Lung (tissue), 12 donors: ENCODE results near the gene NAA38. TPM values are rescaled to one million over a fixed set of nuclear protein-coding genes. Genes with fewer than 3 reads are reported as not detected.

ENCODE experiments used
- ATAC-seq: fragments of 200-7000 bp; cut with Tn5 transposase; one replicate; pipeline ENCODE4 v1.9.1; 2020; ENCODE audit warnings: moderate number of reproducible peaks; ENCODE audit not compliant: insufficient read depth, low FRiP score
- DNase-seq, 3 donors: peaks; one replicate each; pipeline ENCODE4 v3.0.0-alpha.2; 2013 to 2017
- H3K27ac ChIP-seq, 2 donors: one replicate each; pipeline ENCODE4 v1.5.1; 2013; ENCODE audit warnings: mild to moderate bottlenecking in 2 of 2, moderate library complexity in 2 of 2, control low read depth in 1 of 2, inconsistent platforms in 1 of 2, low read depth in 1 of 2, low read length in 1 of 2
- H3K27me3 ChIP-seq, 3 donors: one replicate each; pipeline ENCODE4 v1.5.1; 2013; ENCODE audit warnings: low read length in 2 of 3; ENCODE audit not compliant: control insufficient read depth in 3 of 3, insufficient read depth in 3 of 3
- H3K36me3 ChIP-seq, 4 donors: one replicate each; pipeline ENCODE4 v1.5.1; 2013; ENCODE audit warnings: low read length in 4 of 4, mild to moderate bottlenecking in 1 of 4, moderate library complexity in 1 of 4; ENCODE audit not compliant: control insufficient read depth in 4 of 4, insufficient read depth in 4 of 4
- H3K4me1 ChIP-seq, 5 donors: one replicate each; pipeline ENCODE4 v1.5.1; 2013; ENCODE audit warnings: low read length in 5 of 5, mild to moderate bottlenecking in 2 of 5, moderate library complexity in 1 of 5; ENCODE audit not compliant: control insufficient read depth in 5 of 5, insufficient read depth in 5 of 5
- H3K4me3 ChIP-seq: one replicate; pipeline ENCODE4 v1.5.1; 2013; ENCODE audit warnings: mild to moderate bottlenecking, control low read depth, moderate library complexity
- H3K9ac ChIP-seq, 2 donors: one replicate each; pipeline ENCODE4 v1.5.1; 2013; ENCODE audit warnings: low read length in 2 of 2, control low read depth in 1 of 2; ENCODE audit not compliant: insufficient read depth in 1 of 2
- H3K9me3 ChIP-seq, 4 donors: one replicate each; pipeline ENCODE4 v1.5.1; 2013; ENCODE audit warnings: low read length in 3 of 4, mild to moderate bottlenecking in 1 of 4, moderate library complexity in 1 of 4; ENCODE audit not compliant: control insufficient read depth in 4 of 4, insufficient read depth in 3 of 4
- WGBS, 2 donors: extraction: QIAGEN DNeasy Blood & Tissue Kit; methylation state at CpG; one replicate each; pipeline ENCODE4 v1.1.7; 2013; 5-methylcytosine and 5-hydroxymethylcytosine counted together
- polyA plus RNA-seq, 2 donors: library from polyadenylated mRNA; stranded (reverse); fragments of 200-250 nt; gene quantifications; one replicate each; pipeline ENCODE4 v1.2.1, GENCODE V29; 2013
- total RNA-seq, 2 donors: library from RNA; depleted of rRNA in 1 of 2; stranded (reverse); fragments of >200 nt in 1 of 2; gene quantifications; one replicate each; pipeline ENCODE4 v1.2.1, GENCODE V29; 2014 to 2021
- TF ChIP-seq, protein P1 (sequence below): IDR thresholded peaks from 2 replicates; pipeline ENCODE4 v1.5.1; 2012; ENCODE audit warnings: mild to moderate bottlenecking; ENCODE audit errors: control extremely low read depth, extremely low read depth
- donor health status: control.
- donor health status: control.
- donor health status: Bipolar disorder and iron deficiency.
- donor health status: healthy.
- donor health status: DM: yes; HTN: yes; CAD: no.

NAA38 gene
- total and polyA plus RNA-seq, 4 donors = 58.2 to 239 (median 102) TPM

DNA sequence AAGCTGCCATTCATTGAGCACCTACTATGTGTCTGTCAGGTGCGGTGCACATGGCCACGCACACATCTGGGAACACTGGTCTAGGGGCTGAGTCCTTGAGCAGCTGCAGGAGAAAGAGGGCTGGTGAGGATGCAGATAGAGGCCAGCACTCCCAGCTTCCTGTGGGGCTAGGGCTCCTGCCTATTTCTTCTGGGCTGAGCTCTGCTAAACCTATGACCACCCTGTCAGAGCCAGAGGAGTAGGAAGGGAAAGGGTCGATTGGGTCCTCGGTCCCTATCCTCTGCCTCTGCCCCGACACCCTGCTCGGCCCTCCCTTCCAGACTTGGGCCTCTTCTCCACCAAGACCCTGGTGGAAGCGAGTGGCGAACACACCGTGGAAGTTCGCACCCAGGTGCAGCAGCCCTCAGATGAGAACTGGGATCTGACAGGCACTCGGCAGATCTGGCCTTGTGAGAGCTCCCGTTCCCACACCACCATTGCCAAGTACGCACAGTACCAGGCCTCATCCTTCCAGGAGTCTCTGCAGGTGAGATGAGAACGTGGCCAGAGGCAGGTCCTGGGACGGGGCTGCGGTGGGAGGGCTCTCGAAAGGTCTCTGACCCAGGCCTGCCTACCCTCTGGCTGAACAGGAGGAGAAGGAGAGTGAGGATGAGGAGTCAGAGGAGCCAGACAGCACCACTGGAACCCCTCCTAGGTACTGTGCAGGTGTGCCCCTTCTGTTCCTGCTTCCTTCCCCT, 6.5 kb downstream of the NAA38 start:
- TF ChIP-seq, protein P1, sequence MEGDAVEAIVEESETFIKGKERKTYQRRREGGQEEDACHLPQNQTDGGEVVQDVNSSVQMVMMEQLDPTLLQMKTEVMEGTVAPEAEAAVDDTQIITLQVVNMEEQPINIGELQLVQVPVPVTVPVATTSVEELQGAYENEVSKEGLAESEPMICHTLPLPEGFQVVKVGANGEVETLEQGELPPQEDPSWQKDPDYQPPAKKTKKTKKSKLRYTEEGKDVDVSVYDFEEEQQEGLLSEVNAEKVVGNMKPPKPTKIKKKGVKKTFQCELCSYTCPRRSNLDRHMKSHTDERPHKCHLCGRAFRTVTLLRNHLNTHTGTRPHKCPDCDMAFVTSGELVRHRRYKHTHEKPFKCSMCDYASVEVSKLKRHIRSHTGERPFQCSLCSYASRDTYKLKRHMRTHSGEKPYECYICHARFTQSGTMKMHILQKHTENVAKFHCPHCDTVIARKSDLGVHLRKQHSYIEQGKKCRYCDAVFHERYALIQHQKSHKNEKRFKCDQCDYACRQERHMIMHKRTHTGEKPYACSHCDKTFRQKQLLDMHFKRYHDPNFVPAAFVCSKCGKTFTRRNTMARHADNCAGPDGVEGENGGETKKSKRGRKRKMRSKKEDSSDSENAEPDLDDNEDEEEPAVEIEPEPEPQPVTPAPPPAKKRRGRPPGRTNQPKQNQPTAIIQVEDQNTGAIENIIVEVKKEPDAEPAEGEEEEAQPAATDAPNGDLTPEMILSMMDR = no peak
- no peak overlapping the region for H3K9ac ChIP-seq
- no peak overlapping the region for H3K27ac ChIP-seq
- ATAC-seq = no peak
- peaks cover 0 to 12% (median 0%) of the 10 kb centered on the region in 5 donors for H3K4me1 ChIP-seq
- H3K9me3 ChIP-seq = no peaks in the 10 kb centered on the region
- no peaks in the 10 kb centered on the region for H3K27me3 ChIP-seq
- H3K4me3 ChIP-seq = no peak overlapping the region
- H3K36me3 ChIP-seq = peaks cover 8 to 69% (median 32%) of the 10 kb centered on the region in 4 donors
- WGBS, 2 donors = 90 to 93% methylated on average over 17 of the region's 17 CpGs
- no peak for DNase-seq

GRCh38 chr17:7849751-7850504, 7.4 kb downstream of the NAA38 start:
- H3K27me3 ChIP-seq = no peaks in the 10 kb centered on the region
- H3K9ac ChIP-seq = no peak overlapping the region
- H3K4me3 ChIP-seq = no peak overlapping the region
- no peaks in the 10 kb centered on the region for H3K9me3 ChIP-seq
- DNase-seq (no peak), ATAC-seq (no peak)
- peaks cover 8 to 73% (median 37%) of the 10 kb centered on the region in 4 donors for H3K36me3 ChIP-seq
- TF ChIP-seq, protein P1 = no peak
- peaks cover 0 to 7% (median 4%) of the 10 kb centered on the region in 5 donors for H3K4me1 ChIP-seq
- H3K27ac ChIP-seq = no peak overlapping the region
- 85 to 90% methylated on average over 12 of the region's 12 CpGs for WGBS, 2 donors

- Histone ChIP-seq H3K9me3 (no peaks in the 10 kb centered on the region), H3K4me1 (peaks cover 0 to 12% (median 4%) of the 10 kb centered on the region in 5 donors), H3K4me3 (no peak overlapping the region), H3K27me3 (no peaks in the 10 kb centered on the region), H3K9ac (no peak overlapping the region), H3K36me3 (peaks cover 8 to 73% (median 37%) of the 10 kb centered on the region in 4 donors), H3K27ac (no peak overlapping the region)
- ATAC-seq (no peak), DNase-seq (no peak)
- 91 to 93% methylated on average over 35 of the region's 35 CpGs for WGBS, 2 donors
- TF ChIP-seq, protein P1 = no peak
These were observed 8.1 kb downstream of the NAA38 start for GRCh38 chr17:7849130-7849750.
